Prostate gland (tissue), 2 donors: ENCODE data around the gene GPX6.

Experiments
- CTCF ChIP-seq, 4 experiments: fragments of 200-600 bp in 2 of 4; fragments of 450-650 bp in 2 of 4; sonication (generic) in 2 of 4; IDR thresholded peaks; 1 replicate in 3 of 4; 2 replicates in 1 of 4; pipeline ENCODE4 v1.5.1; 2016 to 2019; ENCODE audit warnings: antibody characterized with exemption in 4 of 4, mild to moderate bottlenecking in 2 of 4, moderate library complexity in 2 of 4
- POLR2A ChIP-seq: fragments of 450-650 bp; IDR thresholded peaks from one replicate; pipeline ENCODE4 v1.6.1; 2016; ENCODE audit warnings: antibody characterized with exemption, mild to moderate bottlenecking
- POLR2AphosphoS5 ChIP-seq: sonication (generic); formaldehyde crosslinking; IDR thresholded peaks from one replicate; pipeline ENCODE4 v1.6.1; 2017; ENCODE audit warnings: antibody characterized with exemption

- TF ChIP-seq CTCF (IDR thresholded peaks at IDR 0.05): no peak
- TF ChIP-seq POLR2A: no peak
- TF ChIP-seq POLR2AphosphoS5: no peak
Observed at GRCh38 chr6:28486533-28486932, 29.1 kb downstream of the GPX6 start.
